GM12878 (cell line): ENCODE results near the gene NCKIPSD. TPM values are rescaled to one million over a fixed set of nuclear protein-coding genes. Genes with fewer than 3 reads are reported as not detected.
A peak's percentile ranks its signal among the peaks of the same experiment; 100 is the strongest.

ENCODE experiments used
- ATAC-seq: fragments of 200-7000 bp; cut with Tn5 transposase; 3 replicates; pipeline ENCODE4 v1.9.1; 2020; ENCODE audit warnings: mild to moderate bottlenecking, moderate library complexity
- BruUV-seq: library from RNA; stranded (reverse); fragments of 400-500 nt; replicated peaks from 2 replicates; lab custom pipeline; 2021; lab: Mats Ljungman, UMichigan
- CTCF ChIA-PET: fragments of 300-600 bp; sonication (Branson Sonifier 250); formaldehyde crosslinking; extraction: SDS; loops from one replicate; lab custom pipeline; 2021; ENCODE audit warnings: inconsistent platforms; lab: Yijun Ruan, JAX
- POLR2A ChIA-PET: fragments of 350-600 bp; formaldehyde crosslinking; extraction: SDS; loops from one replicate; lab custom pipeline; 2021; ENCODE audit warnings: inconsistent platforms; lab: Charles Lee
- RAD21 ChIA-PET: fragments of 300-600 bp; sonication (Branson Sonifier 250); formaldehyde crosslinking; loops from one replicate; lab custom pipeline; 2023; ENCODE audit warnings: antibody characterized with exemption; ENCODE audit not compliant: unreplicated experiment; lab: Charles Lee
- SMC1A ChIA-PET: fragments of 300-600 bp; sonication (Branson Sonifier 250); formaldehyde crosslinking; loops from one replicate; lab custom pipeline; 2023; ENCODE audit not compliant: unreplicated experiment, uncharacterized antibody; lab: Charles Lee
- DNase-seq: peaks from one replicate; pipeline ENCODE4 v3.0.0-alpha.2; 2011; ENCODE audit warnings: low read depth, low spot score
- FAIRE-seq: peaks from 3 replicates; lab custom pipeline; 2011; peaks lifted over from hg19 to GRCh38; lab: Jason Lieb, UNC
- H2AFZ ChIP-seq: 2 replicates; pipeline ENCODE4 v1.6.0; 2011; ENCODE audit warnings: low read depth, low read length, control low read depth; ENCODE audit not compliant: control insufficient read depth
- H3K27ac ChIP-seq: 2 replicates; pipeline ENCODE4 v1.5.1; 2011; ENCODE audit warnings: control low read depth; ENCODE audit not compliant: control insufficient read depth, insufficient read depth
- H3K27me3 ChIP-seq, 2 experiments: replicated peaks in 1 of 2; 2 replicates each; pipeline versions ENCODE4 v1.6.0 to v1.6.1; 2011; ENCODE audit warnings: low read length in 1 of 2; ENCODE audit not compliant: control insufficient read depth in 2 of 2, insufficient read depth in 2 of 2
- H3K36me3 ChIP-seq, 2 experiments: 2 replicates each; pipeline ENCODE4 v1.5.1; 2011; ENCODE audit warnings: low read length in 1 of 2; ENCODE audit not compliant: control insufficient read depth in 2 of 2, insufficient read depth in 2 of 2
- H3K4me1 ChIP-seq: 2 replicates; pipeline ENCODE4 v1.6.1; 2011; ENCODE audit warnings: mild to moderate bottlenecking, low read length, moderate library complexity, mixed read lengths; ENCODE audit not compliant: control insufficient read depth, insufficient read depth
- H3K4me2 ChIP-seq: 2 replicates; pipeline ENCODE4 v1.6.0; 2011; ENCODE audit warnings: control low read depth; ENCODE audit not compliant: control insufficient read depth, insufficient read depth
- H3K4me3 ChIP-seq: fragments of 200-600 bp; sonication (generic); 2 replicates; pipeline ENCODE4 v1.5.1; 2016
- H3K79me2 ChIP-seq: 2 replicates; pipeline ENCODE4 v1.6.0; 2011; ENCODE audit warnings: low read length; ENCODE audit not compliant: control insufficient read depth, insufficient read depth
- H3K9ac ChIP-seq: 2 replicates; pipeline ENCODE4 v1.8.0; 2011; ENCODE audit warnings: low read length, control low read depth, mixed read lengths; ENCODE audit not compliant: control insufficient read depth, insufficient read depth
- H3K9me3 ChIP-seq: replicated peaks from 3 replicates; pipeline ENCODE4 v1.5.1; 2011; ENCODE audit warnings: mild to moderate bottlenecking, low read length; ENCODE audit not compliant: control insufficient read depth, insufficient read depth
- H4K20me1 ChIP-seq: 2 replicates; pipeline ENCODE4 v1.6.0; 2011; ENCODE audit not compliant: control insufficient read depth, insufficient read depth
- ATF7 ChIP-seq: fragments of 450-650 bp; IDR thresholded peaks from 2 replicates; pipeline ENCODE4 v1.6.1; 2016; ENCODE audit warnings: low read depth, mild to moderate bottlenecking
- CREB1 ChIP-seq: IDR thresholded peaks from 2 replicates; pipeline ENCODE4 v1.6.1; 2012; ENCODE audit warnings: low read depth, mild to moderate bottlenecking, inconsistent platforms
- EZH2 ChIP-seq: IDR thresholded peaks from 2 replicates; pipeline ENCODE4 v1.6.1; 2012; ENCODE audit warnings: low read depth, mild to moderate bottlenecking, control low read depth, inconsistent platforms, low read length, borderline replicate concordance; ENCODE audit not compliant: control insufficient read depth
- HDAC6 ChIP-seq: fragments of 200-600 bp; sonication (generic); IDR thresholded peaks from one replicate; pipeline ENCODE4 v1.8.0; 2017; ENCODE audit warnings: antibody characterized with exemption; ENCODE audit not compliant: unreplicated experiment
- HSF1 ChIP-seq: fragments of 150-350 bp; IDR thresholded peaks from 2 replicates; pipeline ENCODE4 v1.6.1; 2014; ENCODE audit warnings: mild to moderate bottlenecking, low read depth, low read length
- NFIC ChIP-seq: IDR thresholded peaks from 2 replicates; pipeline ENCODE4 v1.6.1; 2012; ENCODE audit warnings: low read depth, mild to moderate bottlenecking, inconsistent platforms, low read length, moderate library complexity
- PKNOX1 ChIP-seq: fragments of 450-650 bp; IDR thresholded peaks from 2 replicates; pipeline ENCODE4 v1.6.1; 2016; ENCODE audit warnings: mild to moderate bottlenecking
- SIN3A ChIP-seq: IDR thresholded peaks from 2 replicates; pipeline ENCODE4 v1.6.1; 2012; ENCODE audit warnings: low read depth, low read length, improper control_type of control experiment
- SIX5 ChIP-seq: IDR thresholded peaks from 2 replicates; pipeline ENCODE4 v1.6.1; 2011; ENCODE audit warnings: mild to moderate bottlenecking, low read depth, low read length, moderate library complexity; ENCODE audit not compliant: severe bottlenecking
- SMAD1 ChIP-seq: fragments of 450-650 bp; IDR thresholded peaks from 2 replicates; pipeline ENCODE4 v1.6.1; 2018; ENCODE audit warnings: mild to moderate bottlenecking, low read depth; ENCODE audit not compliant: partially characterized antibody
- SPI1 ChIP-seq: IDR thresholded peaks from 2 replicates; pipeline ENCODE4 v1.6.1; 2011; ENCODE audit warnings: low read depth, mild to moderate bottlenecking, low read length, moderate library complexity, borderline replicate concordance; ENCODE audit not compliant: insufficient read depth
- TARDBP ChIP-seq: IDR thresholded peaks from 2 replicates; pipeline ENCODE4 v1.6.1; 2016; ENCODE audit warnings: borderline replicate concordance
- TCF7 ChIP-seq: IDR thresholded peaks from 2 replicates; pipeline ENCODE4 v1.6.1; 2014; ENCODE audit warnings: antibody characterized with exemption, borderline replicate concordance
- USF2 ChIP-seq: IDR thresholded peaks from 2 replicates; pipeline ENCODE4 v1.6.1; 2011; ENCODE audit warnings: low read depth, low read length, improper control_type of control experiment, borderline replicate concordance
- ZNF24 ChIP-seq: fragments of 450-650 bp; IDR thresholded peaks from 2 replicates; pipeline ENCODE4 v1.6.1; 2017; ENCODE audit warnings: antibody characterized with exemption, mild to moderate bottlenecking
- ZNF592 ChIP-seq: fragments of 450-650 bp; IDR thresholded peaks from 2 replicates; pipeline ENCODE4 v1.6.1; 2017; ENCODE audit warnings: mild to moderate bottlenecking, moderate library complexity
- WGBS: methylation state at CpG from one replicate; pipeline ENCODE4 v1.1.6; 2016; ENCODE audit warnings: low lambda C conversion rate; ENCODE audit not compliant: insufficient replicate concordance, insufficient coverage; ENCODE audit errors: missing lambda C conversion rate; 5-methylcytosine and 5-hydroxymethylcytosine counted together
- in situ Hi-C: fragments of 300-500 bp; cut with MboI; formaldehyde crosslinking; loops from 9 replicates; pipeline ENCODE4 v1.14.3; 2018; ENCODE audit warnings: mixed read lengths
- intact Hi-C: fragments of 100-400 bp; cut with micrococcal nuclease; formaldehyde crosslinking; loops from one replicate; pipeline ENCODE4 v1.14.2; 2022; ENCODE audit not compliant: unreplicated experiment
- polyA plus RNA-seq, 11 experiments: library from polyadenylated mRNA; depleted of rRNA in 4 of 11; unstranded in 6 of 11; stranded (reverse) in 5 of 11; fragments of >200 nt; fragmentation: Nextera tagmentation in 4 of 11; fragmentation: Illumina TruSeq in 1 of 11; extraction: Ambion mirVana in 4 of 11; extraction: Trizol in 1 of 11; gene quantifications; 1 replicate in 1 of 11; 2 replicates in 10 of 11; pipeline versions ENCODE4 v1.2.1 to v1.2.3, GENCODE V29; 2011 to 2016; ENCODE audit warnings: inconsistent platforms in 2 of 11, missing spikeins in 2 of 11, low read depth in 1 of 11
- total RNA-seq, 4 experiments: library from RNA; depleted of rRNA in 3 of 4; stranded (reverse); fragments of >200 nt in 3 of 4; fragmentation: Illumina TruSeq in 1 of 4; extraction: Trizol in 1 of 4; gene quantifications; 2 replicates each; pipeline versions ENCODE4 v1.2.1 to v1.2.3, GENCODE V29; 2013 to 2021

Gene NCKIPSD
- total and polyA plus RNA-seq, 10 of the 15 experiments (the other 5 are each of a cell fraction or from before 2014, with no cell fraction given) = 0.93 to 31.6 (median 15.2) TPM

- intact Hi-C loops = no loop called here
- Histone ChIP-seq H3K9ac (peak overlapping the region; percentile 23; the same call in 1 of the 2 replicates), H3K79me2 (peaks cover 3% of the 10 kb centered on the region), H3K4me2 (peak overlapping the region; percentile 70), H4K20me1 (no peaks in the 10 kb centered on the region), H3K4me1 (peaks cover 11% of the 10 kb centered on the region; the same call in 1 of the 2 replicates), H3K27ac (peak overlapping the region; percentile 38; the same call in 1 of the 2 replicates), H3K9me3 (no peaks in the 10 kb centered on the region), H3K36me3 (peaks cover 0 to 2% of the 10 kb centered on the region in 2 experiments; a peak in 1 of 4 replicates), H2AFZ (peak overlapping the region; percentile 85), H3K27me3 (no peaks in the 10 kb centered on the region), H3K4me3 (peak overlapping the region; percentile 77)
- FAIRE-seq (no peak), ATAC-seq (no peak), DNase-seq (no peak)
- ChIA-PET SMC1A (interaction anchor here (1.0 to 2.2 kb wide), 6 partner anchors 25 to 200 kb away, joined by 3 to 6 read pairs (median 4); partner anchors contain the start of gene PFKFB4), POLR2A (interaction anchor here (0.6 to 1.8 kb wide), 4 partner anchors 25 to 189 kb away, joined by 3 to 7 read pairs (median 3); partner anchors contain the start of genes ATRIP and PFKFB4), RAD21 (interaction anchor here (0.7 to 3.5 kb wide), 12 partner anchors 26 to 482 kb away, joined by 3 to 32 read pairs (median 4); partner anchors contain the start of genes ATRIP, PFKFB4 and UQCRC1), CTCF (interaction anchor here (0.8 to 4.6 kb wide), 24 partner anchors 13 to 458 kb away, joined by 3 to 48 read pairs (median 5); partner anchors contain the start of genes CCDC51, CELSR3, NCKIPSD and PFKFB4)
- BruUV-seq = no TSS peak
- in situ Hi-C loops = no loop called here
- 46% methylated on average over 10 of the region's 10 CpGs for WGBS
- no peak for TF ChIP-seq TCF7
- TF ChIP-seq ZNF24 = no peak
- no peak for TF ChIP-seq SMAD1
- TF ChIP-seq TARDBP = no peak
- TF ChIP-seq HSF1 = no peak
- TF ChIP-seq SIN3A = no peak
- no peak for TF ChIP-seq ATF7
- no peak for TF ChIP-seq SPI1
- no peak for TF ChIP-seq CREB1
- TF ChIP-seq USF2 = no peak
- no peak for TF ChIP-seq HDAC6
- no peak for TF ChIP-seq ZNF592
- no peak for TF ChIP-seq NFIC
- no peak for TF ChIP-seq EZH2
- TF ChIP-seq PKNOX1 = no peak
- no peak for TF ChIP-seq SIX5
Measured at GRCh38 chr3:48636149-48636655, 49.5 kb downstream of the NCKIPSD start.
